Measurements from ENCODE around the gene MCOLN1. TPM values are rescaled to one million over a fixed set of nuclear protein-coding genes. Genes with fewer than 3 reads are reported as not detected.

Gene MCOLN1
- total RNA-seq, 2 experiments from 2014 or later, result 15.2 to 15.3 TPM

DNA sequence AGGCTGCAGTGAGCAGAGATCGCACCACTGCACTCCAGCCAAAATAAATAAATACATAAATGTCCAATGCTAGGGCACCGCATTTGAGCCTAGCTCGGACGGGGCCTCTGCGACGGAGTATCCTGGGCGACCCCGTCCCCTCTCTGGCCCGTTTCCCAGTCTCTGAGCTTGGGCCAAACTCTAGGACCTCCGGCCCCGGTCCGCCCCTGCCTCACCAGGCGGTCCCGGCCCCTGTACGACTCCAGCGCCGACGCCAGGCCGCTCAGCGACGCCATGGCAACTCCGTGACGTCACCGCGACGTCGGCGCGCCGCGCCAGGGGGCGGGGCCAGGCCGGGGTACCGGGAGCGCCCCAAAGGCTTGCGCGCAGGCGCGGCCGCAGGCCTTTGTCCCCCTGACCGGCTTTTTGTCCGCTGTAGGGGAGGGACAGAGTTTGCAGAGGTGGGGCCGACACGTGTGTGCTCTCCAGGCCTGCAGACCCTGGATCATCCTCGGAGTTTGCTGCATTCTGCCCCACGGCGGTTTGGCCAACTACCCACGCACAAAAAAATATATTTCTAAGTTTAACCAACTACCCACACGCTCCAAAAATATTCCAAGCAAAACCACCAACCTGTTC is 33.6 kb upstream of the MCOLN1 start, which contains the start of gene PEX11G:
Gene PEX11G, minus strand, starts transcription at position 300 of the 618 bp plus-strand sequence. Its CDS starts 25 bp downstream, at position 275.
- peak within 1 kb of the TSS; percentile 72 for H3K4me3 Mint-ChIP-seq
- no peaks in the 10 kb centered on the region for H3K9me3 Mint-ChIP-seq
- H3K36me3 Mint-ChIP-seq (ENCODE audit: low read depth), result no peaks in the 10 kb centered on the region
- ChIA-PET CTCF (no interaction called here), POLR2A (interaction anchor here (1.4 kb wide), 1 partner anchor 33 kb away, joined by 7 read pairs; the partner anchor contains the start of gene MCOLN1)
- DNase-seq, result peak; percentile 93
- peaks cover 33% of the 10 kb centered on the region for H3K4me1 Mint-ChIP-seq
- peak within 1 kb of the TSS; percentile 71 for H3K27ac Mint-ChIP-seq
- no peaks in the 10 kb centered on the region for H3K27me3 Mint-ChIP-seq

DNA sequence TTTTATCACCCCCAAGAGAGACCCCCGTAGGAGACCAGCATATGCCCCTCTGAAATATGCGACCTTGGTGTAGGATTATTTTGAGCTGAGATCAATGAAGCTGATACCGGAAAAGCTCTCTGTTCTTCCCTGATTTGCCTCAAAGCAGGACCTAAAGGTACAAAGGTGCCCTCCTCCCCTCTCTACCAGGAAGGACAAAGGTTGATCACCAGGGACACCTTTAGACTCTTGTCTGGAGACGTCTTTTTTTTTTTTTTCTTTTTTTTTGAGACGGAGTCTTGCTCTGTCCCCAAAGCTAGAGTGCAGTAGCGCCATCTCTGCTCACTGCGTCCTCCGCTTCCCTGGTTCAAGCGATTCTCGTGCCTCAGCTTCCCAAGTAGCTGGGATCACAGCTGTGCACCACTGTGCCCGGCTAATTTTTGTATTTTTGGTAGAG is 32.8 kb upstream of the MCOLN1 start:
- Mint-ChIP-seq H3K27ac (peak overlapping the region; percentile 71), H3K36me3 (ENCODE audit: low read depth) (no peaks in the 10 kb centered on the region), H3K4me3 (peak overlapping the region; percentile 47), H3K4me1 (peaks cover 33% of the 10 kb centered on the region), H3K9me3 (no peaks in the 10 kb centered on the region), H3K27me3 (no peaks in the 10 kb centered on the region)
- no peak for DNase-seq
- POLR2A ChIA-PET, result interaction anchor here (1.4 kb wide), 1 partner anchor 32 kb away, joined by 7 read pairs; the partner anchor contains the start of gene MCOLN1
- CTCF ChIA-PET, result interaction anchor here (0.5 to 0.8 kb wide), 2 partner anchors 23 to 43 kb away, joined by 3 read pairs; no protein-coding TSS in a partner anchor

DNA sequence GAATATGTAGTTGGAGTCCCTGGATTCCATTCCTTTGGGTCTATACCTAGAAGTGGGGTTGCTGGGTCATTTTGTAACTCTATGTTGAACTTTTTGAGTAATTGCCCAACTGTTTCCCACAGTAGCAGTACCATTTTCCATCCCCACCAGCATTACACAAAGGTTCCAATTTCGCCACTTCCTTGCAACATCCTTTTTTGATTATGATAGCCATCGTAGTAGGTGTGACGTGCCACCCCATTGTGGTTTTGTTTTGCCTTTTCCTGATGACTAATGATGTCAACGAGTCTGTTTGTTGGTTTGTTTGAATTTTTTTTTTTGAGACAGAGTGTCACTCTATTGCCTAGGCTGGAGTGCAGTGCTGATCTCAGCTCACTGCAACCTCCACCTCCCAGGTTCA is 30.3 kb upstream of the MCOLN1 start:
- Mint-ChIP-seq H3K9me3 (no peaks in the 10 kb centered on the region), H3K4me3 (no peak overlapping the region), H3K36me3 (ENCODE audit: low read depth) (no peaks in the 10 kb centered on the region), H3K27me3 (peaks cover 5% of the 10 kb centered on the region), H3K4me1 (peaks cover 33% of the 10 kb centered on the region), H3K27ac (peak overlapping the region; percentile 72)
- ChIA-PET POLR2A (no interaction called here), CTCF (no interaction called here)
- peak; percentile 79 for DNase-seq

DNA sequence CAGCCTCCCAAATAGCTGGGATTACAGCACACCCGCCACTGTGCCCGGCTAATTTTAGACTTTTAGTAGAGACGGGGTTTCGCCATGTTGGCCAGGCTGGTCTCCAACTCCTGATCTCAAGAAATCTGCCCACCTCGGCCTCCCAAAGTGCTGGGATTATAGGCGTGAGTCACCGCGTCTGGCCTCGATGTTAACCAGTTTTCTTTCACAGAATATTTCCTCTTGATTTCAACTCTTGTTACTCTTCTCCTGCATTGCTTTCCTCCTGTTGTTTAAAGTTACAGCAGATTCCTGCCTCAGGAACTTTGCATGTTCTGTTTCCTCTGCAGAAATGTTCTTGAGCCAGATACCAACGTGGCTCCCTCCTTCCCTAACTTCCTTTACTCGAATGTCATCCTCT is 29.9 kb upstream of the MCOLN1 start:
- CTCF ChIA-PET, result no interaction called here
- no peak overlapping the region for H3K4me3 Mint-ChIP-seq
- H3K27ac Mint-ChIP-seq, result peak overlapping the region; percentile 72
- peaks cover 33% of the 10 kb centered on the region for H3K4me1 Mint-ChIP-seq
- no peak for DNase-seq
- peaks cover 7% of the 10 kb centered on the region for H3K27me3 Mint-ChIP-seq
- H3K9me3 Mint-ChIP-seq, result no peaks in the 10 kb centered on the region
- H3K36me3 Mint-ChIP-seq (ENCODE audit: low read depth), result no peaks in the 10 kb centered on the region
- POLR2A ChIA-PET, result interaction anchor here (1.9 kb wide), 1 partner anchor 30 kb away, joined by 9 read pairs; the partner anchor contains the start of gene MCOLN1

DNA sequence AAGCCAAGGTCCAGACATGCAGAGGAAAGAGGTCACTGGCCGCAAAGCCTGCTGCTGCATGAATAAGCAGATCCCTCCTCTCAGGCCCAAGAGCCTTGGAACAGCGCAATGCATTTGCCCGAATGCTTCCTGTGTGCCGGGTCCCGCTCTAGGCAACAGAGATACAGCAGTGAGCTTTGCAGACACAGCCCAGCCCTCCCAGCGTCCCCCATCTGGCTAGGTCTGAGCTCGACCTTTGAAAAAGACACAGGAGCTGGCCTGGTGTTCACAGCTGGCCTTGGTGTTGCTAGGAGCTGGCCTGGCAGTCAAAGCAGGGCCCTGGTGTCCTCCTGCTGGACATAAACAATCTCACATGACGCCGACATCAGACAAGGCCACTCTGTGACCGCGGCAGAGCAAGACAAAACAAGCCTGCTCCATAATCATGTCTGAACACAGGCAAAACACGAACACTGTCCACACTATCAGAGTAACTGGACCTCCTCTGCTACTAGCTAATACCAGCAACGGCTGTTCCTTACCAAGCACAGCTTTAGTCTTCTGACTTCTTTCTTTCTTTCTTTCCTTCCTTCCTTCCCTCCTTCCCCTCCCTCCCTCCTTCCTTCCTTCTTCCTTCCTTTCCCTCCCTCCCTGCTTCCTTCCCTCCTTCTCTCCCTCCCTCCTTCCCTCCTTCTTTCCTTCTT is 27.9 kb upstream of the MCOLN1 start:
- DNase-seq, result no peak
- no peak overlapping the region for H3K4me3 Mint-ChIP-seq
- H3K27me3 Mint-ChIP-seq, result peaks cover 16% of the 10 kb centered on the region
- H3K4me1 Mint-ChIP-seq, result peaks cover 27% of the 10 kb centered on the region
- H3K27ac Mint-ChIP-seq, result no peak overlapping the region
- ChIA-PET CTCF (interaction anchor here (0.6 to 0.8 kb wide), 2 partner anchors 58 to 186 kb away, joined by 4 to 5 read pairs; partner anchors contain the start of gene TRAPPC5), POLR2A (interaction anchor here (1.2 to 1.9 kb wide), 3 partner anchors 10 to 143 kb away, joined by 3 to 9 read pairs (median 5); partner anchors contain the start of gene MCOLN1)
- H3K9me3 Mint-ChIP-seq, result no peaks in the 10 kb centered on the region
- H3K36me3 Mint-ChIP-seq (ENCODE audit: low read depth), result no peaks in the 10 kb centered on the region

DNA sequence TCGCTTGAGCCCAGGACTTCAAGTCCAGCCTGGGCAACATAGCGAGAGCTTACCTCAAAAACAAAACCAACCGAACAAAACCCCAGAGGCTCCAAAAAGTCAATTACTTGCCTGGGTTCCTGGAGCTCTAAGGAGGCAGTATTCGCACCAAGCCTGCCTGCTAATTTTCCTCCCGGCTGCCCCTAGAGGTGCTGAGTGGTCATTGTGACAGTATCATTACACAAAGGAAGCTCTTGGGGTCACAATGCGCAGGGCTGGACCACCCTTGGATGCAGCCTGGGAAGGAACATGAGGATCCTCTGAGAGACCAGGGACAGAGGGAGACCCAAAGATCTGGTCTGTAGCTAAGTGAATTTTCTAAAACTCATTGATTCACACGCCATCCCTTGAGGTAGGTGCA is 25.1 kb upstream of the MCOLN1 start:
- DNase-seq, result no peak
- Mint-ChIP-seq H3K36me3 (ENCODE audit: low read depth) (no peaks in the 10 kb centered on the region), H3K4me1 (peaks cover 13% of the 10 kb centered on the region), H3K4me3 (no peak overlapping the region), H3K27ac (no peak overlapping the region), H3K27me3 (peaks cover 32% of the 10 kb centered on the region), H3K9me3 (no peaks in the 10 kb centered on the region)
- CTCF ChIA-PET, result interaction anchor here (0.6 to 2.6 kb wide), 6 partner anchors 12 to 96 kb away, joined by 3 to 9 read pairs (median 3); partner anchors contain the start of gene MCOLN1
- POLR2A ChIA-PET, result interaction anchor here (1.2 kb wide), 1 partner anchor 25 kb away, joined by 5 read pairs; the partner anchor contains the start of gene MCOLN1

DNA sequence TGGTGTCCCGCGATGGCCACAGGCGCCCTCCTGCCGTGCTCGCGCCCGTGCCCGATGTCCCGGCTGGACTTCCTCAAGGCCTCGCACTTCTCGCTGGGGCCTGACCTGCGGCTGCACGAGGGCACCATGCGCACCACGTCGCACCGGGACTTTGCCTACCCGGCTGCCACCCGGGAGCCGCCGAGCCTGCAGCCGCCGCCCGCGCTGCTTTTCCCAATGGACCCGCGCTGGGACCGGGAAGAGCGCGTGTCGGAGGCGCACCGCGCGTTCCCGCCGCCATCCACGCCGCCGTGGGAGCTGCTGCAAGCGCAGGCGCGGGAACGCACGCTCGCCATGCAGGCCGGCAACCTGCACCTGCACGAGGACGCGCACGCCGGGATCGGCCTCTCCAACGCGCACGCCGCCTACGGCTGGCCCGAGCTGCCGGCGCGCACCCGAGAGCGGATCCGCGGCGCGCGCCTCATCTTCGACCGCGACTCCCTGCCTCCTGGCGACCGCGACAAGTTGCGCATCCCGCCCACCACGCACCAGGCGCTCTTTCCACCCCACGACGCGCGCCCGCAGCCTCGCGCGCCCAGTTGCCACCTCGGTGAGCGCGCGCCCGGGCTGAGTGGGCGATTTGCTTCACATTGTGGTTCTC is 21.5 kb upstream of the MCOLN1 start:
- H3K9me3 Mint-ChIP-seq, result no peaks in the 10 kb centered on the region
- H3K36me3 Mint-ChIP-seq (ENCODE audit: low read depth), result no peaks in the 10 kb centered on the region
- POLR2A ChIA-PET, result no interaction called here
- no peak overlapping the region for H3K27ac Mint-ChIP-seq
- H3K4me3 Mint-ChIP-seq, result no peak overlapping the region
- DNase-seq, result peak; percentile 57
- CTCF ChIA-PET, result no interaction called here
- H3K27me3 Mint-ChIP-seq, result peaks cover 41% of the 10 kb centered on the region
- peaks cover 4% of the 10 kb centered on the region for H3K4me1 Mint-ChIP-seq

DNA sequence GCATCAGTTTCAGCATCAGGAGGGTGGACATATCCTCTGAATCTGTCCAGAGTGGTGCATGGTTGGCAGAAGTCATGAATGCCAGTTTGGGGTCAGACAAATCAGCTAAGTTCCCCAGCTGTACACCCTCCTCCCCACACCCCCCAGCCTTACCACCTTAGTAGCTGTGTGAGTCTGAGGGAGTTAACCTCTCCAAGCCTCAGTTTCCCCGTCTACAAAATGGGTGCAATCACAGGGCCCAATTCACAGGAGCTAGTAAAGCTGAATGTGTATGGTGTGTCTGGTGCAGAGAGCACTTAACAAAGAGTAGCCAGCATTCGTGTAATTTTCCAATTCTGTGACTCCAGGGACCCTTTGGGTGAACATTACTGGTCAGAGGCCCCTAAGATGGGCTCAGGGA is 19.9 kb upstream of the MCOLN1 start:
- ChIA-PET POLR2A (no interaction called here), CTCF (no interaction called here)
- H3K36me3 Mint-ChIP-seq (ENCODE audit: low read depth), result no peaks in the 10 kb centered on the region

DNA sequence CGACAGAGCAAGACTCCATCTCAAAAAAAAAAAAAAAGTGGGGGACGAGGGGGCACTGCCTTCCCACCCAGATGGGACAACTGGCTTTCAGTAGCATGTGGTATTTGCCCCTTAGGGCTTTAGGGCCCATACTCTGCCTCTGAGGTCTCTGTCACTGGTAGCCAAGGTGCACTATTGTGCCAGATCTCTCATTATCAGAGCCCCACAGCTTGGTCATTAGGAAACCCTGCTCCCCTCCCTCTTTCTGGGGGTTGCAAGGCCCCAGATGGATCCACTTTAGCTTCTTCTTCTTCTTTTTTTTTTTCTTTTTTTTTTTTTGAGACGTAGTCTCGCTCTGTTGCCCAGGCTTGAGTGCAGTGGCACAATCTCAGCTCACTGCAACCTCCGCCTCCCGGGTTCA is 17.7 kb upstream of the MCOLN1 start:
- peaks cover 27% of the 10 kb centered on the region for H3K27me3 Mint-ChIP-seq
- H3K4me3 Mint-ChIP-seq, result no peak overlapping the region
- no peaks in the 10 kb centered on the region for H3K9me3 Mint-ChIP-seq
- ChIA-PET POLR2A (interaction anchor here (1.1 kb wide), 1 partner anchor 10 kb away, joined by 5 read pairs; no protein-coding TSS in a partner anchor), CTCF (interaction anchor here (2.4 kb wide), 1 partner anchor 151 kb away, joined by 6 read pairs; no protein-coding TSS in a partner anchor)
- no peaks in the 10 kb centered on the region for H3K36me3 Mint-ChIP-seq (ENCODE audit: low read depth)
- peaks cover 10% of the 10 kb centered on the region for H3K4me1 Mint-ChIP-seq
- no peak for DNase-seq
- no peak overlapping the region for H3K27ac Mint-ChIP-seq

More for the DNA sequence above, 19.9 kb upstream of the MCOLN1 start:
- H3K27me3 Mint-ChIP-seq, result peaks cover 34% of the 10 kb centered on the region
- H3K9me3 Mint-ChIP-seq, result no peaks in the 10 kb centered on the region
- no peak overlapping the region for H3K27ac Mint-ChIP-seq
- H3K4me3 Mint-ChIP-seq, result no peak overlapping the region
- no peak for DNase-seq
- peaks cover 10% of the 10 kb centered on the region for H3K4me1 Mint-ChIP-seq

DNA sequence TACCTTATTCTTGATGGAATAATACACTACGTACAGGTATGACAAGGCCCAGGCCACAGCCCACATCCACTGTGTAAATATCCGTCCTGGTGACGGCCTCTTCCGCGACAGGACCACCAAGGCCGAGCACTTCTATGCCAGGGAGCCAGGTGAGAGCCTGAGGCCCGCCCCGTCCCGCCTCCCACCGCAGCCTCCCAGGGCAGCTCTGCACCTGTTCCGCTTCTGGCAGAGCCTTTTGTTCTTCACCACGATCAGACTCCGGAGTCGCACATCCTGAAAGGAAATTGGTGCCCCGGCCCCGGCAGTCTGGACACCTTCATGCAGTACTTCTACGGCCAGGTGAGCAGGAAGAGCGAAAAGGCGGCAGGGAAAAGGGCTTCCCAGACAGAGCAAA is 17.1 kb upstream of the MCOLN1 start:
- POLR2A ChIA-PET, result interaction anchor here (0.6 to 1.9 kb wide), 2 partner anchors 17 to 1513 kb away, joined by 3 to 7 read pairs; partner anchors contain the start of gene MCOLN1
- CTCF ChIA-PET, result interaction anchor here (2.4 kb wide), 1 partner anchor 152 kb away, joined by 6 read pairs; no protein-coding TSS in a partner anchor
- Mint-ChIP-seq H3K36me3 (ENCODE audit: low read depth) (no peaks in the 10 kb centered on the region), H3K4me3 (no peak overlapping the region), H3K9me3 (no peaks in the 10 kb centered on the region), H3K27me3 (peaks cover 22% of the 10 kb centered on the region), H3K27ac (no peak overlapping the region), H3K4me1 (peaks cover 10% of the 10 kb centered on the region)
- no peak for DNase-seq

DNA sequence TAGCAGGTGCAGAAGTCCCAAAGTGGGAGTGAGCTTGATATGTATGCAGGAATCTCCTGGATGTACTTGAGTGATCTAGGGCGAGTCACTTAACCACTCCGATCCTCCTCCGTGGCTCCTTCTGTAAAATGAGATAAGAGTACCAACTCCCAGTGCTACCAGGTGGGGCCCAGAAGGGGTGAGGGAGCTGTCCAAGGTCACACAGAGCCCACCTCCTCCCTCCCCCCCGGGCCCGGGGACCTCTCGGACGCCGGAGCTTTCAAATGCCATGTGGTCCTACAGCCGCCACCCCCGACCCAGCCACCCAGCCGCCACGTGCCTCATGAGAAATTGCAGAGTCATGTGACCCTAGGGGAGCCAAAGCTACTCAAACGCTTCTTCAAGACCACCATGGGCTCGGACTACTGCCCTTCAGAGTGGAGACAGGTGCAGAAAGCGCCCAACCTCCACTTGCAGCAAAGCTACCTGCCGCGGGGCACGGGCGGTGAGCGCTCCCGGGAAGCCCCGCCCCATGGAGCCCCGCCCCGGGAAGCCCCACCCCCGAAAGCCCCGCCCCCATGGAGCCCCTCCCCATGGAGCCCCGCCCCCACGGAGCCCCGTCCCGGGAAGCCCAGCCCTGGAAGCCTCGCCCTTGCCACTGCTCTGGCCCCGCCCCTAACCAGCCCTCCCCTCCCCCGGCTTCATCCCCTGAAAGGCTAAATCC is 16.6 kb upstream of the MCOLN1 start:
- ChIA-PET POLR2A (interaction anchor here (0.6 to 1.9 kb wide), 2 partner anchors 17 to 1513 kb away, joined by 3 to 7 read pairs; partner anchors contain the start of gene MCOLN1), CTCF (interaction anchor here (0.7 to 2.4 kb wide), 2 partner anchors 63 to 152 kb away, joined by 4 to 6 read pairs; no protein-coding TSS in a partner anchor)
- H3K4me3 Mint-ChIP-seq, result no peak overlapping the region
- H3K27me3 Mint-ChIP-seq, result peaks cover 19% of the 10 kb centered on the region
- no peak overlapping the region for H3K27ac Mint-ChIP-seq
- no peaks in the 10 kb centered on the region for H3K9me3 Mint-ChIP-seq
- DNase-seq, result peak; percentile 35
- no peaks in the 10 kb centered on the region for H3K36me3 Mint-ChIP-seq (ENCODE audit: low read depth)
- H3K4me1 Mint-ChIP-seq, result peaks cover 10% of the 10 kb centered on the region
